Gastrocnemius medialis (tissue), 4 donors: ENCODE measurements around the gene GPAT3. TPM values are rescaled to one million over a fixed set of nuclear protein-coding genes. Genes with fewer than 3 reads are reported as not detected.
"Not testable (repeated sequence)": the region's sequence is repeated elsewhere in the genome, so short reads cannot be mapped to it uniquely, and the experiment has no call there.

ENCODE experiments used
- ATAC-seq, 2 donors: fragments of 150-250 bp; one replicate each; pipeline ENCODE4 v1.9.1; 2016
- DNase-seq, 2 donors: peaks; one replicate each; pipeline ENCODE4 v3.0.0-alpha.2; 2019
- H3K27ac ChIP-seq, 4 donors: fragments of 200-600 bp; sonication (generic); 1 replicate in 1 of 4; 2 replicates in 3 of 4; pipeline ENCODE4 v1.5.1; 2016 to 2018; ENCODE audit warnings: mild to moderate bottlenecking in 2 of 4, moderate library complexity in 1 of 4
- H3K27me3 ChIP-seq, 3 donors: fragments of 200-600 bp; sonication (generic) in 2 of 3; 1 replicate in 1 of 3; 2 replicates in 2 of 3; pipeline versions ENCODE4 v1.5.1 to v1.6.0; 2016 to 2019; ENCODE audit warnings: mild to moderate bottlenecking in 1 of 3, moderate library complexity in 1 of 3
- H3K36me3 ChIP-seq, 2 donors: fragments of 200-600 bp; sonication (generic) in 1 of 2; one replicate each; pipeline ENCODE4 v1.5.1; 2017 to 2018
- H3K4me1 ChIP-seq, 2 donors: fragments of 200-600 bp; sonication (generic) in 1 of 2; one replicate each; pipeline ENCODE4 v1.5.1; 2016 to 2017; ENCODE audit warnings: mild to moderate bottlenecking in 2 of 2
- H3K4me3 ChIP-seq, 4 donors: fragments of 200-600 bp; sonication (generic) in 3 of 4; 1 replicate in 1 of 4; 2 replicates in 3 of 4; pipeline ENCODE4 v1.5.1; 2016 to 2019; ENCODE audit warnings: mild to moderate bottlenecking in 2 of 4
- H3K9me3 ChIP-seq, 3 donors: fragments of 200-600 bp; sonication (generic) in 2 of 3; 1 replicate in 1 of 3; 2 replicates in 2 of 3; pipeline ENCODE4 v1.5.1; 2016 to 2019
- CTCF ChIP-seq, 5 experiments: fragments of 450-650 bp in 3 of 5; fragments of 200-600 bp in 2 of 5; sonication (generic) in 2 of 5; IDR thresholded peaks in 4 of 5; conservative IDR thresholded peaks in 1 of 5; 1 replicate in 4 of 5; 2 replicates in 1 of 5; pipeline ENCODE4 v1.5.1; 2016 to 2019; ENCODE audit warnings: antibody characterized with exemption in 5 of 5, mild to moderate bottlenecking in 3 of 5, moderate library complexity in 3 of 5
- POLR2A ChIP-seq, 2 donors: fragments of 450-650 bp; IDR thresholded peaks; one replicate each; pipeline ENCODE4 v1.6.1; 2017; ENCODE audit warnings: antibody characterized with exemption in 2 of 2, mild to moderate bottlenecking in 2 of 2, moderate library complexity in 2 of 2
- in situ Hi-C, 4 donors: fragments of 200-750 bp; cut with MboI; loops; one replicate each; pipeline versions ENCODE4 v1.15.0 to v1.8.0; 2017; ENCODE audit warnings: low sequenced_read_pairs in 4 of 4
- intact Hi-C: fragments of 100-400 bp; cut with DNase I; formaldehyde crosslinking; loops from one replicate; pipeline ENCODE4 v1.15.1; 2023; ENCODE audit warnings: low total_unique reads
- total RNA-seq, 4 donors: library from RNA; depleted of rRNA; stranded (reverse); fragments of >200 nt; gene quantifications; one replicate each; pipeline versions ENCODE4 v1.1.0 to v1.2.3, GENCODE V29; 2016

GPAT3 gene
- total RNA-seq, 4 donors from 2014 or later = 9.5 to 183 (median 26.5) TPM

- no peaks in the 10 kb centered on the region for H3K9me3 ChIP-seq
- DNase-seq (no peak), ATAC-seq (no peak)
- no peak overlapping the region for H3K4me3 ChIP-seq
- H3K27me3 ChIP-seq = no peaks in the 10 kb centered on the region
- H3K4me1 ChIP-seq = no peaks in the 10 kb centered on the region
- no peaks in the 10 kb centered on the region for H3K36me3 ChIP-seq
- TF ChIP-seq CTCF (IDR thresholded peaks at IDR 0.05 in 4 of 5, conservative IDR thresholded peaks at IDR 0.05 in 1 of 5) (no peak), POLR2A (IDR thresholded peaks at IDR 0.05) (no peak)
- no peak overlapping the region for H3K27ac ChIP-seq
- intact Hi-C loops = no loop called here
- in situ Hi-C loops = no loop called here
Measured at GRCh38 chr4:83498187-83498586, 37.7 kb upstream of the GPAT3 start.

- H3K9me3 ChIP-seq, H3K4me3 ChIP-seq, H3K4me1 ChIP-seq, intact Hi-C loops, H3K27ac ChIP-seq, DNase-seq, H3K36me3 ChIP-seq, H3K27me3 ChIP-seq, ATAC-seq: not testable (repeated sequence)
- in situ Hi-C loops = loop anchor here in 2 of 4 donors (25.0 kb wide), 1 partner anchor 1011 kb away; no protein-coding TSS in a partner anchor
Measured at GRCh38 chr4:83501671-83502070, 34.2 kb upstream of the GPAT3 start.

GRCh38 chr4:83503974-83504373, 31.9 kb upstream of the GPAT3 start:
- Histone ChIP-seq H3K27ac (no peak overlapping the region), H3K9me3 (no peaks in the 10 kb centered on the region), H3K36me3 (no peaks in the 10 kb centered on the region), H3K4me3 (no peak overlapping the region), H3K4me1 (no peaks in the 10 kb centered on the region), H3K27me3 (no peaks in the 10 kb centered on the region)
- in situ Hi-C loops (loop anchor here in 2 of 4 donors (25.0 kb wide), 1 partner anchor 1008 kb away; no protein-coding TSS in a partner anchor), intact Hi-C loops (no loop called here)
- no peak for TF ChIP-seq POLR2A (IDR thresholded peaks at IDR 0.05)
- no peak for TF ChIP-seq CTCF (IDR thresholded peaks at IDR 0.05 in 4 of 5, conservative IDR thresholded peaks at IDR 0.05 in 1 of 5)
- ATAC-seq (no peak), DNase-seq (no peak)

GRCh38 chr4:83504503-83504902, 31.4 kb upstream of the GPAT3 start:
- in situ Hi-C loops = loop anchor here in 2 of 4 donors (25.0 kb wide), 1 partner anchor 1008 kb away; no protein-coding TSS in a partner anchor
- Histone ChIP-seq H3K27me3 (no peaks in the 10 kb centered on the region), H3K4me3 (no peak overlapping the region), H3K4me1 (no peaks in the 10 kb centered on the region), H3K27ac (no peak overlapping the region), H3K36me3 (no peaks in the 10 kb centered on the region), H3K9me3 (no peaks in the 10 kb centered on the region)
- no peak for DNase-seq
- no peak for TF ChIP-seq CTCF (IDR thresholded peaks at IDR 0.05 in 4 of 5, conservative IDR thresholded peaks at IDR 0.05 in 1 of 5)
- TF ChIP-seq POLR2A (IDR thresholded peaks at IDR 0.05) = no peak
- no peak for ATAC-seq
- intact Hi-C loops = no loop called here

GRCh38 chr4:83504996-83505395, 30.9 kb upstream of the GPAT3 start:
- no peak for ATAC-seq
- H3K36me3 ChIP-seq = no peaks in the 10 kb centered on the region
- H3K27ac ChIP-seq = no peak overlapping the region
- in situ Hi-C loops = loop anchor here in 2 of 4 donors (25.0 kb wide), 1 partner anchor 1007 kb away; no protein-coding TSS in a partner anchor
- no peak overlapping the region for H3K4me3 ChIP-seq
- H3K27me3 ChIP-seq = no peaks in the 10 kb centered on the region
- TF ChIP-seq CTCF (IDR thresholded peaks at IDR 0.05 in 4 of 5, conservative IDR thresholded peaks at IDR 0.05 in 1 of 5) (no peak), POLR2A (IDR thresholded peaks at IDR 0.05) (no peak)
- intact Hi-C loops = no loop called here
- no peaks in the 10 kb centered on the region for H3K9me3 ChIP-seq
- no peaks in the 10 kb centered on the region for H3K4me1 ChIP-seq
- no peak for DNase-seq
